Measurements from ENCODE around the gene COBL.

Gene COBL

GRCh38 chr7:51297986-51298385 is 18.6 kb downstream of the COBL start:
- TF ChIP-seq ZBTB7A (IDR thresholded peaks at IDR 0.05; ENCODE audit: low read depth), result no peak
- TF ChIP-seq RAD21 (IDR thresholded peaks at IDR 0.05; ENCODE audit: low read depth), result no peak
- no peak for TF ChIP-seq FOXM1 (IDR thresholded peaks at IDR 0.05; ENCODE audit: borderline replicate concordance, low read depth)
- no peak for TF ChIP-seq MAX (IDR thresholded peaks at IDR 0.05)
- no peak for TF ChIP-seq USF1 (IDR thresholded peaks at IDR 0.05)
- no peak for TF ChIP-seq CEBPB (IDR thresholded peaks at IDR 0.05)
- no peak for TF ChIP-seq CREB1 (IDR thresholded peaks at IDR 0.05; ENCODE audit: low read depth)
- TF ChIP-seq TCF12 (IDR thresholded peaks at IDR 0.05; ENCODE audit: low read depth), result no peak
- TF ChIP-seq TEAD4 (IDR thresholded peaks at IDR 0.05), result no peak
- TF ChIP-seq EGR1 (IDR thresholded peaks at IDR 0.05), result no peak
- TF ChIP-seq TAF1 (IDR thresholded peaks at IDR 0.05; ENCODE audit: low read depth), result no peak

- TF ChIP-seq REST (IDR thresholded peaks at IDR 0.05; ENCODE audit: low read depth) (no peak), MAX (IDR thresholded peaks at IDR 0.05) (no peak), YY1 (IDR thresholded peaks at IDR 0.05; ENCODE audit: low read depth) (no peak), CEBPB (IDR thresholded peaks at IDR 0.05) (no peak), USF1 (IDR thresholded peaks at IDR 0.05) (no peak), TAF1 (IDR thresholded peaks at IDR 0.05; ENCODE audit: low read depth) (no peak), TEAD4 (IDR thresholded peaks at IDR 0.05) (no peak), TCF12 (IDR thresholded peaks at IDR 0.05; ENCODE audit: low read depth) (no peak), EGR1 (IDR thresholded peaks at IDR 0.05) (no peak), CREB1 (IDR thresholded peaks at IDR 0.05; ENCODE audit: low read depth) (no peak), NFIC (IDR thresholded peaks at IDR 0.05) (no peak), FOXM1 (IDR thresholded peaks at IDR 0.05; ENCODE audit: borderline replicate concordance, low read depth) (no peak), RAD21 (IDR thresholded peaks at IDR 0.05; ENCODE audit: low read depth) (no peak), ZBTB7A (IDR thresholded peaks at IDR 0.05; ENCODE audit: low read depth) (no peak), EP300 (IDR thresholded peaks at IDR 0.05; ENCODE audit: borderline replicate concordance) (no peak)
These were observed 21.0 kb downstream of the COBL start for GRCh38 chr7:51295440-51296245.

GRCh38 chr7:51292596-51292995 is 24.0 kb downstream of the COBL start:
- TF ChIP-seq FOXM1 (IDR thresholded peaks at IDR 0.05; ENCODE audit: borderline replicate concordance, low read depth) (no peak), TAF1 (IDR thresholded peaks at IDR 0.05; ENCODE audit: low read depth) (no peak), REST (IDR thresholded peaks at IDR 0.05; ENCODE audit: low read depth) (no peak), TCF12 (IDR thresholded peaks at IDR 0.05; ENCODE audit: low read depth) (no peak), USF1 (IDR thresholded peaks at IDR 0.05) (no peak), TEAD4 (IDR thresholded peaks at IDR 0.05) (no peak), NFIC (IDR thresholded peaks at IDR 0.05) (no peak), CREB1 (IDR thresholded peaks at IDR 0.05; ENCODE audit: low read depth) (no peak), MAX (IDR thresholded peaks at IDR 0.05) (no peak), RAD21 (IDR thresholded peaks at IDR 0.05; ENCODE audit: low read depth) (no peak), YY1 (IDR thresholded peaks at IDR 0.05; ENCODE audit: low read depth) (no peak)

- TF ChIP-seq RAD21 (IDR thresholded peaks at IDR 0.05; ENCODE audit: low read depth) (no peak), NFIC (IDR thresholded peaks at IDR 0.05) (no peak), USF1 (IDR thresholded peaks at IDR 0.05) (no peak), EP300 (IDR thresholded peaks at IDR 0.05; ENCODE audit: borderline replicate concordance) (no peak)
These were observed 25.7 kb downstream of the COBL start for GRCh38 chr7:51290702-51291540.
